MM.1S (cell line): ENCODE measurements around the gene KLHL11.

Experiments used
- DNase-seq: peaks from one replicate; pipeline ENCODE4 v3.0.0-alpha.2; 2015
- H2AFZ ChIP-seq: fragments of 300-600 bp; sonication (generic); 2 replicates; pipeline ENCODE4 v1.6.0; 2016; ENCODE audit warnings: antibody characterized with exemption, low read length
- H3F3A ChIP-seq: fragments of 300-600 bp; sonication (generic); 2 replicates; pipeline ENCODE4 v1.6.1; 2016; ENCODE audit warnings: mild to moderate bottlenecking, antibody characterized with exemption, low read length, moderate library complexity, mixed read lengths; ENCODE audit not compliant: insufficient read depth
- H3K27ac ChIP-seq: fragments of 300-600 bp; sonication (generic); 2 replicates; pipeline ENCODE4 v1.5.1; 2016; ENCODE audit warnings: mild to moderate bottlenecking, low read length
- H3K27me3 ChIP-seq: fragments of 300-600 bp; sonication (generic); replicated peaks from 2 replicates; pipeline ENCODE4 v1.6.0; 2016; ENCODE audit warnings: low read length; ENCODE audit not compliant: insufficient read depth
- H3K36me3 ChIP-seq: fragments of 300-600 bp; sonication (generic); replicated peaks from 2 replicates; pipeline ENCODE4 v1.6.1; 2016; ENCODE audit warnings: mild to moderate bottlenecking, low read length, mixed read lengths; ENCODE audit not compliant: insufficient read depth
- H3K4me1 ChIP-seq: fragments of 300-600 bp; sonication (generic); 2 replicates; pipeline ENCODE4 v1.6.1; 2016; ENCODE audit warnings: low read length, mixed read lengths
- H3K4me2 ChIP-seq: fragments of 300-600 bp; sonication (generic); 2 replicates; pipeline ENCODE4 v1.6.0; 2016; ENCODE audit warnings: low read depth, low read length
- H3K4me3 ChIP-seq: fragments of 300-600 bp; sonication (generic); 2 replicates; pipeline ENCODE4 v1.5.1; 2016; ENCODE audit warnings: low read length, mixed read lengths
- H3K79me2 ChIP-seq: fragments of 300-600 bp; sonication (generic); 2 replicates; pipeline ENCODE4 v1.6.1; 2016; ENCODE audit warnings: mixed run types, low read length, mixed read lengths
- H3K9ac ChIP-seq: fragments of 300-600 bp; sonication (generic); 2 replicates; pipeline ENCODE4 v1.6.1; 2016; ENCODE audit warnings: low read length, mixed read lengths
- H3K9me2 ChIP-seq: fragments of 300-600 bp; sonication (generic); replicated peaks from 2 replicates; pipeline ENCODE4 v1.6.1; 2016; ENCODE audit warnings: mild to moderate bottlenecking, low read length, mixed read lengths; ENCODE audit not compliant: insufficient read depth
- H3K9me3 ChIP-seq: fragments of 300-600 bp; sonication (generic); replicated peaks from 2 replicates; pipeline ENCODE4 v1.6.1; 2016; ENCODE audit warnings: mild to moderate bottlenecking, low read length, mixed read lengths; ENCODE audit not compliant: insufficient read depth
- H4K20me1 ChIP-seq: fragments of 300-600 bp; sonication (generic); 2 replicates; pipeline ENCODE4 v1.6.1; 2016; ENCODE audit warnings: mild to moderate bottlenecking, low read length, moderate library complexity, mixed read lengths; ENCODE audit not compliant: insufficient read depth
- EZH2 ChIP-seq: fragments of 300-600 bp; sonication (generic); optimal IDR thresholded peaks from 2 replicates; pipeline ENCODE3; 2017; ENCODE audit warnings: low read depth, mild to moderate bottlenecking, antibody characterized with exemption, low read length, mixed read lengths
- EZH2phosphoT487 ChIP-seq: fragments of 300-600 bp; sonication (generic); IDR thresholded peaks from 2 replicates; pipeline ENCODE4 v1.6.1; 2018; ENCODE audit warnings: antibody characterized with exemption, low read length
- TF ChIP-seq, protein P1 (sequence below): fragments of 300-600 bp; sonication (generic); IDR thresholded peaks from 2 replicates; pipeline ENCODE4 v1.5.1; 2016; ENCODE audit warnings: antibody characterized with exemption, low read length, mixed read lengths

The KLHL11 gene

DNA sequence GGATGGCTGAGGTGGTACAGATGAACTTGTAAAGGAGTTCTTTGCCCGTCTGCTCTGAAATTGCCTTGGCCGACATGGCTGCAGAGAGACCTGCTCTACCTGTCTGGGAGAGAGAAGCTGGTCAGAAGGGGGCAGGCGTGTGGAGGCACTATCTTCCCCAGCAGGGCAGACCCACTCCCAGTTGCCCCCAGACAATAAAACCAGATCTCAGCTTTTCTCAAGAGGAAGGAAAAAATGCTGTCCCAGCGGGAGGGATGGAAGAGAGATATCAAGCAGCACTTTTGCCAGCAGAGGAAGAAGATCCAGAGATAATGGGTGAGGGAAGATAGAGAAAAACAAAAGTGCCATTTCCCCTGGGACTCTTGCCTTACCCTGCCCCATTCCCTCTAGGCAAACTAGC lies 48.6 kb upstream of the KLHL11 start:
- H3K9me2 ChIP-seq = no peaks in the 10 kb centered on the region
- no peak overlapping the region for H3K4me3 ChIP-seq
- H3K27ac ChIP-seq = no peak overlapping the region
- no peaks in the 10 kb centered on the region for H3F3A ChIP-seq
- H3K27me3 ChIP-seq = no peaks in the 10 kb centered on the region
- peaks cover 15% of the 10 kb centered on the region for H3K36me3 ChIP-seq
- H3K79me2 ChIP-seq = peaks cover 71% of the 10 kb centered on the region
- peaks cover 6% of the 10 kb centered on the region; the same call in 1 of the 2 replicates for H3K4me1 ChIP-seq
- H3K9me3 ChIP-seq = no peaks in the 10 kb centered on the region
- H2AFZ ChIP-seq = no peak overlapping the region
- 0 out of 2 replicates have a peak, but pooled peaks cover 5% of the 10 kb centered on the region for H4K20me1 ChIP-seq
- no peak overlapping the region for H3K4me2 ChIP-seq
- no peak for DNase-seq
- H3K9ac ChIP-seq = no peak overlapping the region
- TF ChIP-seq, protein P1, sequence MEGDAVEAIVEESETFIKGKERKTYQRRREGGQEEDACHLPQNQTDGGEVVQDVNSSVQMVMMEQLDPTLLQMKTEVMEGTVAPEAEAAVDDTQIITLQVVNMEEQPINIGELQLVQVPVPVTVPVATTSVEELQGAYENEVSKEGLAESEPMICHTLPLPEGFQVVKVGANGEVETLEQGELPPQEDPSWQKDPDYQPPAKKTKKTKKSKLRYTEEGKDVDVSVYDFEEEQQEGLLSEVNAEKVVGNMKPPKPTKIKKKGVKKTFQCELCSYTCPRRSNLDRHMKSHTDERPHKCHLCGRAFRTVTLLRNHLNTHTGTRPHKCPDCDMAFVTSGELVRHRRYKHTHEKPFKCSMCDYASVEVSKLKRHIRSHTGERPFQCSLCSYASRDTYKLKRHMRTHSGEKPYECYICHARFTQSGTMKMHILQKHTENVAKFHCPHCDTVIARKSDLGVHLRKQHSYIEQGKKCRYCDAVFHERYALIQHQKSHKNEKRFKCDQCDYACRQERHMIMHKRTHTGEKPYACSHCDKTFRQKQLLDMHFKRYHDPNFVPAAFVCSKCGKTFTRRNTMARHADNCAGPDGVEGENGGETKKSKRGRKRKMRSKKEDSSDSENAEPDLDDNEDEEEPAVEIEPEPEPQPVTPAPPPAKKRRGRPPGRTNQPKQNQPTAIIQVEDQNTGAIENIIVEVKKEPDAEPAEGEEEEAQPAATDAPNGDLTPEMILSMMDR = no peak
- TF ChIP-seq EZH2 (no peak), EZH2phosphoT487 (no peak)

DNA sequence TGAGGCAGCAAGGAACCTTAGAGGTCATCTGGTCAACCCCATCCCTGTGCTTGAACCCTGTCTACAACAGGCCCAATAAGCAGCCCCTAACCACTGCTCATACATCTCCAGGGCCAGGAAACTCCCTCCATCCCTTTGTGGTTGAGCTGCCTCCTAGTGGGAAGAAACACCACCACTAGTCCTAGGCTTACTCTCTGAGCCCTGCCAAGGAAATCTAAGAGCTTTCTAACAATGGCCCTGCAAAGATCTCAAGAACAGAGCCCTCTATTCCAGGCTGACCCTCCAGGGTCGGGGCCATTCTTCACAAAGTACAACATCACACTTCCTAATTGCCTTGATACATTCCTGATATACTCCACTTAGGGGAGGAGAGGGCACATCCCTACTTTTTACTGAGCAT lies 47.7 kb upstream of the KLHL11 start:
- 0 out of 2 replicates have a peak, but pooled peaks cover 5% of the 10 kb centered on the region for H4K20me1 ChIP-seq
- H3K36me3 ChIP-seq = peaks cover 15% of the 10 kb centered on the region

GRCh38 chr17:41910701-41911391 lies 45.6 kb upstream of the KLHL11 start:
- Histone ChIP-seq H3K36me3 (peaks cover 15% of the 10 kb centered on the region), H3K4me3 (no peak overlapping the region), H3F3A (no peaks in the 10 kb centered on the region), H3K27ac (no peak overlapping the region), H3K9me3 (no peaks in the 10 kb centered on the region), H2AFZ (no peak overlapping the region), H3K4me1 (no peaks in the 10 kb centered on the region), H3K9me2 (no peaks in the 10 kb centered on the region), H4K20me1 (0 out of 2 replicates have a peak, but pooled peaks cover 5% of the 10 kb centered on the region), H3K9ac (no peak overlapping the region), H3K27me3 (no peaks in the 10 kb centered on the region), H3K79me2 (peaks cover 42% of the 10 kb centered on the region), H3K4me2 (no peak overlapping the region)
- TF ChIP-seq, protein P1 = no peak
- TF ChIP-seq EZH2phosphoT487 (no peak), EZH2 (no peak)
- no peak for DNase-seq

More for the DNA sequence above, 47.7 kb upstream of the KLHL11 start:
- H3K27me3 ChIP-seq = no peaks in the 10 kb centered on the region
- no peaks in the 10 kb centered on the region for H3F3A ChIP-seq
- H3K9me3 ChIP-seq = no peaks in the 10 kb centered on the region
- peaks cover 63% of the 10 kb centered on the region for H3K79me2 ChIP-seq
- no peaks in the 10 kb centered on the region for H3K9me2 ChIP-seq
- TF ChIP-seq, protein P1 = no peak
- TF ChIP-seq EZH2 (no peak), EZH2phosphoT487 (no peak)
- no peak overlapping the region for H3K9ac ChIP-seq
- H3K4me3 ChIP-seq = no peak overlapping the region
- H3K4me2 ChIP-seq = no peak overlapping the region
- no peak overlapping the region for H2AFZ ChIP-seq
- peaks cover 6% of the 10 kb centered on the region; the same call in 1 of the 2 replicates for H3K4me1 ChIP-seq
- H3K27ac ChIP-seq = no peak overlapping the region
- no peak for DNase-seq
